CD4-positive, CD25-positive, alpha-beta regulatory T cell (primary cell): ENCODE measurements around the gene RING1. TPM values are rescaled to one million over a fixed set of nuclear protein-coding genes. Genes with fewer than 3 reads are reported as not detected.

Source experiments
- ATAC-seq, 2 donors: fragments of 150-1000 bp; cut with Tn5 transposase; one replicate each; pipeline ENCODE4 v1.10.0; 2021; ENCODE audit warnings: low read depth in 2 of 2, moderate number of reproducible peaks in 2 of 2, moderate library complexity in 1 of 2
- DNase-seq, 3 donors: peaks; one replicate each; pipeline versions ENCODE4 v3.0.0 to v3.0.0-alpha.2; 2012 to 2022; ENCODE audit warnings: mixed read lengths in 1 of 3
- H3K27ac ChIP-seq: one replicate; pipeline ENCODE4 v1.7.0; 2013; ENCODE audit warnings: mild to moderate bottlenecking, low read length; ENCODE audit not compliant: insufficient read depth, poor library complexity, severe bottlenecking
- H3K27me3 ChIP-seq: one replicate; pipeline ENCODE4 v1.7.0; 2013; ENCODE audit warnings: low read length; ENCODE audit not compliant: control insufficient read depth, insufficient read depth
- H3K36me3 ChIP-seq: one replicate; pipeline ENCODE4 v1.7.0; 2013; ENCODE audit warnings: mild to moderate bottlenecking, low read length, moderate library complexity; ENCODE audit not compliant: control insufficient read depth, insufficient read depth
- H3K4me1 ChIP-seq: 2 replicates; pipeline ENCODE4 v1.7.0; 2013; ENCODE audit warnings: mild to moderate bottlenecking, low read length; ENCODE audit not compliant: insufficient read depth, control insufficient read depth, poor library complexity, severe bottlenecking
- H3K4me3 ChIP-seq: one replicate; pipeline ENCODE4 v1.7.0; 2013; ENCODE audit warnings: low read depth, mild to moderate bottlenecking, low read length, moderate library complexity
- H3K9me3 ChIP-seq, 2 experiments: 1 replicate in 1 of 2; 2 replicates in 1 of 2; pipeline ENCODE4 v1.7.0; 2013; ENCODE audit warnings: low read length in 2 of 2, mild to moderate bottlenecking in 1 of 2, moderate library complexity in 1 of 2; ENCODE audit not compliant: control insufficient read depth in 2 of 2
- H3K27ac Mint-ChIP-seq, 3 donors: one replicate each; pipeline ENCODE4 v1.8.0; 2020 to 2022; ENCODE audit warnings: mild to moderate bottlenecking in 3 of 3, mixed read lengths in 3 of 3, moderate library complexity in 2 of 3
- H3K27me3 Mint-ChIP-seq: one replicate; pipeline ENCODE4 v1.8.0; 2022; ENCODE audit warnings: mild to moderate bottlenecking, mixed read lengths
- H3K36me3 Mint-ChIP-seq: one replicate; pipeline ENCODE4 v1.8.0; 2020; ENCODE audit warnings: mixed read lengths
- H3K4me1 Mint-ChIP-seq, 4 donors: one replicate each; pipeline ENCODE4 v1.8.0; 2020 to 2022; ENCODE audit warnings: mixed read lengths in 4 of 4, mild to moderate bottlenecking in 1 of 4
- H3K4me3 Mint-ChIP-seq, 4 donors: one replicate each; pipeline ENCODE4 v1.8.0; 2020 to 2022; ENCODE audit warnings: mild to moderate bottlenecking in 4 of 4, mixed read lengths in 4 of 4, moderate library complexity in 3 of 4
- H3K9me3 Mint-ChIP-seq, 7 donors: one replicate each; pipeline ENCODE4 v1.8.0; 2020 to 2022; ENCODE audit warnings: mixed read lengths in 7 of 7, mild to moderate bottlenecking in 3 of 7, moderate library complexity in 2 of 7
- polyA plus RNA-seq, 4 donors: library from polyadenylated mRNA; unstranded; fragments of 300-500 nt; fragmentation: Illumina TruSeq; gene quantifications; one replicate each; pipeline ENCODE4 v1.2.3, GENCODE V29; 2021
- total RNA-seq: library from RNA; stranded (reverse); gene quantifications from one replicate; pipeline ENCODE4 v1.2.3, GENCODE V29; 2022

RING1 gene
- total and polyA plus RNA-seq, 5 donors from 2014 or later: 4.9 to 34.2 (median 5.6) TPM

DNA sequence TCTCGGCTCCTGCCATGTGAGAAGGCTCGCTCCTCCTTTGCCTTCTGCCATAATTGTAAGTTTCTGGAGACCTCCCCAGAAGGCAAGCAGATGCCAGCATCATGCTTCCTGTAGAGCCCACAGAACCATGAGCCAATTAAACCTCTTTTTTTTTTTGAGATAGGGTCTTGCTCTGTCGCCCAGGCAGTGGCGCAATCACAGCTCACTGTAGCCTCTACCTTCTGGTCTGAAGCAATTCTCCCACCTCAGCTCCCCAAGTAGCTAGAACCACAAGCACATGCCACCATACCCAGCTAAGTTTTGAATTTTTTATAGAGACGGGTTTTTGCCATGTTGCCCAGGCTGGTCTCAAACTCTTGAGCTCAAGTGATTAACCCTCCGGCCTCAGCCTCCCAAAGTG is 28.6 kb downstream of the RING1 start:
- no peak overlapping the region for H3K27ac Mint-ChIP-seq
- H3K27ac ChIP-seq: no peak overlapping the region
- no peaks in the 10 kb centered on the region for H3K4me1 ChIP-seq
- ATAC-seq (no peak), DNase-seq (no peak)
- H3K27me3 Mint-ChIP-seq: peaks cover 31% of the 10 kb centered on the region
- H3K9me3 ChIP-seq: no peaks in the 10 kb centered on the region
- no peaks in the 10 kb centered on the region for H3K36me3 ChIP-seq
- H3K36me3 Mint-ChIP-seq: no peaks in the 10 kb centered on the region
- peaks cover 11% of the 10 kb centered on the region for H3K27me3 ChIP-seq
- H3K4me3 Mint-ChIP-seq: no peak overlapping the region
- H3K4me3 ChIP-seq: no peak overlapping the region
- no peaks in the 10 kb centered on the region for H3K9me3 Mint-ChIP-seq
- peaks cover 2 to 5% (median 3%) of the 10 kb centered on the region in 4 donors for H3K4me1 Mint-ChIP-seq

DNA sequence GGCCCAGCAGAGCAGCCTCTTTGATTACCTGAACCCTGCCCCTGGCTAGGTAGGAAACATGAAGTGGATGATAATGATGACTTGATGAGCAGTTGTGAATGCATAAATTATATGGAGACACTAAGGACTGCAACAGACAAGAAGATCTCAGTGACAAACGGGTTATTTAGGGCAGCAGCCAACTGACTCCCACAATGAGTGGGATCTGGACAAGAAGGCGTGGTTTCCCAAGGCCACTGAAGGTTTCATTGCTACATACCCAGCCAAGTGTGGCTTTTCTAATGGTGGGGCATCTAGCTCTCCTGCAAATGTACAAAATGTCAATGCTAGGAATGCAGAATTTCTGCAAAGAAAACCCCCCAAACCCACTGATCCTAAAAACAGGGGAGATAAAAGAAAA is 29.4 kb downstream of the RING1 start:
- no peak overlapping the region for H3K4me3 ChIP-seq
- no peaks in the 10 kb centered on the region for H3K36me3 Mint-ChIP-seq
- no peak overlapping the region for H3K4me3 Mint-ChIP-seq
- DNase-seq: no peak
- no peaks in the 10 kb centered on the region for H3K9me3 Mint-ChIP-seq
- H3K9me3 ChIP-seq: no peaks in the 10 kb centered on the region
- H3K4me1 Mint-ChIP-seq: peaks cover 6 to 11% (median 8%) of the 10 kb centered on the region in 4 donors
- H3K27me3 ChIP-seq: peaks cover 9% of the 10 kb centered on the region
- H3K36me3 ChIP-seq: no peaks in the 10 kb centered on the region
- peaks cover 31% of the 10 kb centered on the region for H3K27me3 Mint-ChIP-seq
- no peak for ATAC-seq
- H3K27ac ChIP-seq: no peak overlapping the region
- no peaks in the 10 kb centered on the region for H3K4me1 ChIP-seq
- no peak overlapping the region for H3K27ac Mint-ChIP-seq

GRCh38 chr6:33241968-33242367 is 33.7 kb downstream of the RING1 start:
- no peaks in the 10 kb centered on the region for H3K36me3 ChIP-seq
- no peak overlapping the region for H3K27ac ChIP-seq
- Mint-ChIP-seq H3K27me3 (peaks cover 15% of the 10 kb centered on the region), H3K9me3 (no peaks in the 10 kb centered on the region), H3K4me1 (peaks cover 6 to 9% (median 7%) of the 10 kb centered on the region in 4 donors), H3K27ac (peak overlapping the region in 2 of 3 donors; percentile 17 to 29), H3K4me3 (peak overlapping the region in 2 of 4 donors; percentile 22 to 27), H3K36me3 (no peaks in the 10 kb centered on the region)
- no peaks in the 10 kb centered on the region for H3K4me1 ChIP-seq
- ATAC-seq (peak in 1 of 2 donors; percentile 28), DNase-seq (peak in 2 of 3 donors; percentile 9 to 36)
- H3K27me3 ChIP-seq: no peaks in the 10 kb centered on the region
- no peaks in the 10 kb centered on the region for H3K9me3 ChIP-seq
- H3K4me3 ChIP-seq: peak overlapping the region; percentile 38

DNA sequence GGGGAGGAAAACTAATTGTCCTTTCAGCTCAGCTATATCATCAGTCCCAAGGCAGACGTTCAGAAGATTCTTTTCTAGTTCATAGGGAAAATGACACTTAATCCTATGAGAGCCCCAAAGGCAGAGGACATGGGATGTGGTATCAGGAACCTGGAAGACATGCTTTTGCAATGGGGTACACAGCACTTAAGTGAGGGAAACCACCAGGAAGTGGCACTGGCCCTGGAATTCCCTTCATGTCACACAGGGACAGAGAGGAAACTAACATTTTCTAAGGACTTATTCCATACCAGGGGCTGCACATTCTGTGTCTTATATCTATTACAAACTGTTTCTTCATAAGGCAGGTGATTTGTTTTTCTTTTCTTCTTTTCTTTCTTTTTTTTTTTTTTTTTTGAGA is 35.2 kb downstream of the RING1 start:
- Histone ChIP-seq H3K36me3 (no peaks in the 10 kb centered on the region), H3K9me3 (no peaks in the 10 kb centered on the region), H3K27ac (no peak overlapping the region), H3K4me1 (peaks cover 8% of the 10 kb centered on the region), H3K27me3 (no peaks in the 10 kb centered on the region), H3K4me3 (no peak overlapping the region)
- DNase-seq (no peak), ATAC-seq (no peak)
- H3K27me3 Mint-ChIP-seq: peaks cover 15% of the 10 kb centered on the region
- peak overlapping the region in 1 of 4 donors; percentile 27 for H3K4me3 Mint-ChIP-seq
- no peak overlapping the region for H3K27ac Mint-ChIP-seq
- H3K36me3 Mint-ChIP-seq: no peaks in the 10 kb centered on the region
- H3K9me3 Mint-ChIP-seq: no peaks in the 10 kb centered on the region
- peaks cover 6 to 16% (median 11%) of the 10 kb centered on the region in 4 donors for H3K4me1 Mint-ChIP-seq

- Mint-ChIP-seq H3K4me3 (peak overlapping the region; percentile 88 to 98 (median 90)), H3K4me1 (peaks cover 14 to 40% (median 25%) of the 10 kb centered on the region in 4 donors), H3K36me3 (peaks cover 17% of the 10 kb centered on the region), H3K9me3 (no peaks in the 10 kb centered on the region), H3K27me3 (no peaks in the 10 kb centered on the region), H3K27ac (peak overlapping the region; percentile 92 to 97 (median 97))
- Histone ChIP-seq H3K27me3 (no peaks in the 10 kb centered on the region), H3K36me3 (peaks cover 8% of the 10 kb centered on the region), H3K4me1 (peaks cover 27% of the 10 kb centered on the region), H3K9me3 (no peaks in the 10 kb centered on the region), H3K27ac (peak overlapping the region; percentile 97), H3K4me3 (peak overlapping the region; percentile 89)
- DNase-seq (peak; percentile 81 to 92 (median 89)), ATAC-seq (peak; percentile 41 to 44)
Observed at GRCh38 chr6:33247977-33248642, 39.8 kb downstream of the RING1 start.

DNA sequence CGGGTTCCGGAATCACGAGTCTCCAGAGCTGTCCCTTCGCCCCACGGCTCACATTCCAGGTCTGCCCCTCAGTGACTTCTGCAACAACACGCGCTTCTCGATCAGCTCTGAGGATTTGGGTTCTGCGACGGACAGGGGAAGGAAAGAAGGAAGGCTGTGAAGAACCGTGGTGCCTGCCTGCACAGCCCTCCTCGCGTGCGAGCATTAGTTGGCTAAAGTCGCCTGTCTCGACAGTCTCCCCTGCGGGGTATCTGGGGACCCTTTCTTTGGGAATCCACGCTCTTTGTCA is 40.3 kb downstream of the RING1 start:
- H3K4me1 ChIP-seq: peaks cover 27% of the 10 kb centered on the region
- H3K36me3 Mint-ChIP-seq: peaks cover 17% of the 10 kb centered on the region
- peak overlapping the region; percentile 89 for H3K4me3 ChIP-seq
- H3K27ac ChIP-seq: peak overlapping the region; percentile 97
- H3K27me3 ChIP-seq: no peaks in the 10 kb centered on the region
- peak overlapping the region; percentile 92 to 97 (median 97) for H3K27ac Mint-ChIP-seq
- ATAC-seq (peak; percentile 6 to 13), DNase-seq (no peak)
- no peaks in the 10 kb centered on the region for H3K27me3 Mint-ChIP-seq
- peaks cover 8% of the 10 kb centered on the region for H3K36me3 ChIP-seq
- peaks cover 14 to 40% (median 25%) of the 10 kb centered on the region in 4 donors for H3K4me1 Mint-ChIP-seq
- H3K9me3 Mint-ChIP-seq: no peaks in the 10 kb centered on the region
- H3K4me3 Mint-ChIP-seq: peak overlapping the region; percentile 88 to 98 (median 90)
- H3K9me3 ChIP-seq: no peaks in the 10 kb centered on the region

DNA sequence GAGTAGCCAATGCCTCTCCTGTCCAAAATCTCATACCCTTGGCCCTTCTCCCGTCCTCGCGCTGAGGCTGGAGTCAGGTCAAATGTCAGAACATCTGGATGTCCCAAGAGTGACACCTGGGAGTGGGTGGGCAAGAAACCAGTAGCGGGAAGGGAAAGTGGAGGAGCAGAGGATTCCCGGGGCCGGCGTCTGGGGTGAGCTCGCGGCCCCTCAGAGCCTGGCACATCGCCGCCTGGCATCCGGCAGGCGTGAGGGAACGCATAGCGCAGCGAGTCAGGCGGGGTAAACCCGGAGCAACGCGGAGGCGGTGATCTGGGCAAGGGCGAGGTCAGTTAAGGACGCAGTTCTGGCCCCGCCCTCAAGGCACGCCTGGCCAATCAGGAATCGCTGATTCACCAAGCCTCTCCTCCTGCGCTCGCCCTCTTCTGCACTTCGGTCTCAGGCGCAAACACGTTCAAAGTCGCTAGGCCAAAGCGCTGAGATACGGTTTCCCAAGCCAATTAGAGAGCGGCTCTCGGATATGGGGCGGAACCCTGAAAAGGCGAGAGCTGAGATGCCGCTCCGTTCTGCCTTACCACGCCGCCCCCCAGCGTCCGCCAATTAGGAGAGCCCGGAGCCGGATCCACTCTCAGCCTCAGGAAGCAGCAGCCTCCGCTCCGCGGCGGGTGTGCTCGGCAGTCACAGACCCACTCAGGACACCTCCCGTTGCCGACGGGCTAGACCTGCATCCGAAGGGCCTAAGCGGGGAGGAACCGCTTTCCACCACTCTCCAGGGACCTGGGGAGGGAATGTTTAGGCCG is 40.8 kb downstream of the RING1 start:
- H3K36me3 Mint-ChIP-seq: peaks cover 17% of the 10 kb centered on the region
- no peaks in the 10 kb centered on the region for H3K27me3 ChIP-seq

More for the DNA sequence above, 40.8 kb downstream of the RING1 start:
- H3K4me3 Mint-ChIP-seq: peak overlapping the region; percentile 88 to 98 (median 90)
- no peaks in the 10 kb centered on the region for H3K9me3 Mint-ChIP-seq
- peak overlapping the region; percentile 97 for H3K27ac ChIP-seq
- peaks cover 27% of the 10 kb centered on the region for H3K4me1 ChIP-seq
- peak overlapping the region; percentile 92 to 97 (median 97) for H3K27ac Mint-ChIP-seq
- peaks cover 8% of the 10 kb centered on the region for H3K36me3 ChIP-seq
- H3K9me3 ChIP-seq: no peaks in the 10 kb centered on the region
- H3K4me3 ChIP-seq: peak overlapping the region; percentile 89
- peak; percentile 89 to 92 for ATAC-seq
- H3K4me1 Mint-ChIP-seq: peaks cover 14 to 40% (median 26%) of the 10 kb centered on the region in 4 donors
- DNase-seq: peak; percentile 95 to 100 (median 96)
- H3K27me3 Mint-ChIP-seq: no peaks in the 10 kb centered on the region
